Measurements from ENCODE around the gene AHR.
"Not testable (repeated sequence)": the region's sequence is repeated elsewhere in the genome, so short reads cannot be mapped to it uniquely, and the experiment has no call there.

The AHR gene

GRCh38 chr7:17382408-17383354 lies 84.2 kb downstream of the AHR start:
- H3K27me3 ChIP-seq (replicated peaks; ENCODE audit: control insufficient read depth, insufficient read depth, low read length); H3K4me3 ChIP-seq (ENCODE audit: low read length); H3K9ac ChIP-seq (ENCODE audit: low read length); H3K36me3 ChIP-seq (ENCODE audit: control insufficient read depth, insufficient read depth, low read length, severe bottlenecking); H3K9me3 ChIP-seq (ENCODE audit: control insufficient read depth, low read length); DNase-seq (ENCODE audit: low read depth): not testable (repeated sequence)
- peaks cover 11% of the 10 kb centered on the region for H3K4me1 ChIP-seq (ENCODE audit: control insufficient read depth, insufficient read depth, low read length)

- peaks cover 11% of the 10 kb centered on the region for H3K4me1 ChIP-seq (ENCODE audit: control insufficient read depth, insufficient read depth, low read length)
- H3K9me3 ChIP-seq (ENCODE audit: control insufficient read depth, low read length) = no peaks in the 10 kb centered on the region
- DNase-seq (ENCODE audit: low read depth) = no peak
- no peaks in the 10 kb centered on the region for H3K27me3 ChIP-seq (replicated peaks; ENCODE audit: control insufficient read depth, insufficient read depth, low read length)
- H3K4me3 ChIP-seq (ENCODE audit: low read length) = no peak overlapping the region
- no peaks in the 10 kb centered on the region for H3K36me3 ChIP-seq (ENCODE audit: control insufficient read depth, insufficient read depth, low read length, severe bottlenecking)
- no peak overlapping the region for H3K9ac ChIP-seq (ENCODE audit: low read length)
Measured at GRCh38 chr7:17384400-17384799, 85.9 kb downstream of the AHR start.

GRCh38 chr7:17385612-17386011 lies 87.2 kb downstream of the AHR start:
- Histone ChIP-seq H3K4me3 (ENCODE audit: low read length) (no peak overlapping the region), H3K27me3 (replicated peaks; ENCODE audit: control insufficient read depth, insufficient read depth, low read length) (no peaks in the 10 kb centered on the region), H3K4me1 (ENCODE audit: control insufficient read depth, insufficient read depth, low read length) (peaks cover 6% of the 10 kb centered on the region), H3K36me3 (ENCODE audit: control insufficient read depth, insufficient read depth, low read length, severe bottlenecking) (no peaks in the 10 kb centered on the region), H3K9ac (ENCODE audit: low read length) (no peak overlapping the region), H3K9me3 (ENCODE audit: control insufficient read depth, low read length) (no peaks in the 10 kb centered on the region)
- no peak for DNase-seq (ENCODE audit: low read depth)

- no peak overlapping the region for H3K9ac ChIP-seq (ENCODE audit: low read length)
- DNase-seq (ENCODE audit: low read depth) = no peak
- peaks cover 10% of the 10 kb centered on the region for H3K9me3 ChIP-seq (ENCODE audit: control insufficient read depth, low read length)
- peaks cover 10% of the 10 kb centered on the region for H3K4me1 ChIP-seq (ENCODE audit: control insufficient read depth, insufficient read depth, low read length)
- no peaks in the 10 kb centered on the region for H3K36me3 ChIP-seq (ENCODE audit: control insufficient read depth, insufficient read depth, low read length, severe bottlenecking)
- no peak overlapping the region for H3K4me3 ChIP-seq (ENCODE audit: low read length)
- no peaks in the 10 kb centered on the region for H3K27me3 ChIP-seq (replicated peaks; ENCODE audit: control insufficient read depth, insufficient read depth, low read length)
Measured at GRCh38 chr7:17390392-17390791, 91.9 kb downstream of the AHR start.

DNA sequence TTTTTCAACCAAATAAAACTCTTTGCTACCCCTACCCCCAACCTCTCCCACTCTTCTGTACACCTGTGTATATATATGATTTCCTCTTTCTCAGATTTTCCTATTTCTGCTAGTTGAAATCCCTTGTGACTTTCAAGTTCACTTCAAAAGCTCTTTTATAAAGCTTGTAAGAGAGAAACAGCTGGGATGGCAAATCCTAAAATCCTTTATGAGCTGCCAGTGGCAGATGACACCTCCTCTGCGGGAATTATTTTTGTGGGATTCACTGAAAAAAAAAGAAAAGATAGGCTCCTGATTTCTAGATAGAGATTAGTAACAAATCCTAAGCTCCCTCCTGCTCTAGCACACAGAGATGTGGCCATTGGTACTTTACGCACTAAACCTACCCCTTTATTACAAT lies 92.9 kb downstream of the AHR start:
- H3K9me3 ChIP-seq (ENCODE audit: control insufficient read depth, low read length) = peaks cover 10% of the 10 kb centered on the region
- H3K27me3 ChIP-seq (replicated peaks; ENCODE audit: control insufficient read depth, insufficient read depth, low read length) = no peaks in the 10 kb centered on the region
- DNase-seq (ENCODE audit: low read depth) = no peak
- H3K9ac ChIP-seq (ENCODE audit: low read length) = no peak overlapping the region
- H3K4me1 ChIP-seq (ENCODE audit: control insufficient read depth, insufficient read depth, low read length) = peaks cover 10% of the 10 kb centered on the region
- no peak overlapping the region for H3K4me3 ChIP-seq (ENCODE audit: low read length)
- no peaks in the 10 kb centered on the region for H3K36me3 ChIP-seq (ENCODE audit: control insufficient read depth, insufficient read depth, low read length, severe bottlenecking)

DNA sequence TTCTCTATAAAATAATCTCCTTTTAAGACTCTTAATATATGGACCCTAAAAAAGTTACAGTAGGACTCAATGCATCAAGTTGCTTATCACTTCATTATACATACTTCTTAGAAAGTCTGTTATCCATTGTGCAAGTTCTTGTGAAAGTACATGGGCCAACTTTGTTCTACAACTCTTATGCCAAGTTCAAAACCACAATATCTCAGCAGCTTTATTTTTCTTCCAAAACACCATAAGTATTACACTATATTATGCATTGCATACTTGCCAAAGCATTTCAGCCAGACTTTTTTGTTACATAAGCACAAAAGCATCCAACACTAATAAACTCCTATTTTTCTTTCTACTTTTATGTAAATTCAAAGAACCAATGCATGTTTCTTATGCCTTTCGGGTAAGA lies 94.4 kb downstream of the AHR start:
- Histone ChIP-seq H3K4me3 (ENCODE audit: low read length) (peak overlapping the region; percentile 11), H3K27me3 (replicated peaks; ENCODE audit: control insufficient read depth, insufficient read depth, low read length) (no peaks in the 10 kb centered on the region), H3K4me1 (ENCODE audit: control insufficient read depth, insufficient read depth, low read length) (peaks cover 10% of the 10 kb centered on the region), H3K9ac (ENCODE audit: low read length) (no peak overlapping the region), H3K9me3 (ENCODE audit: control insufficient read depth, low read length) (peaks cover 10% of the 10 kb centered on the region), H3K36me3 (ENCODE audit: control insufficient read depth, insufficient read depth, low read length, severe bottlenecking) (no peaks in the 10 kb centered on the region)
- DNase-seq (ENCODE audit: low read depth) = peak; percentile 88

GRCh38 chr7:17394563-17394962 lies 96.1 kb downstream of the AHR start:
- not testable (repeated sequence) for H3K36me3 ChIP-seq (ENCODE audit: control insufficient read depth, insufficient read depth, low read length, severe bottlenecking); H3K4me3 ChIP-seq (ENCODE audit: low read length); DNase-seq (ENCODE audit: low read depth); H3K27me3 ChIP-seq (replicated peaks; ENCODE audit: control insufficient read depth, insufficient read depth, low read length); H3K9ac ChIP-seq (ENCODE audit: low read length)
- peaks cover 10% of the 10 kb centered on the region for H3K4me1 ChIP-seq (ENCODE audit: control insufficient read depth, insufficient read depth, low read length)
- H3K9me3 ChIP-seq (ENCODE audit: control insufficient read depth, low read length) = peaks cover 10% of the 10 kb centered on the region
